DND-41 (cell line): ENCODE results near the gene ZEB1.
A peak's percentile ranks its signal among the peaks of the same experiment; 100 is the strongest.

Experiments used
- ATAC-seq: fragments of 200-7000 bp; cut with Tn5 transposase; 3 replicates; pipeline ENCODE4 v1.9.1; 2021; ENCODE audit warnings: low read depth; ENCODE audit not compliant: insufficient read depth
- DNase-seq: peaks from one replicate; pipeline ENCODE4 v3.0.0-alpha.2; 2020
- H2AFZ ChIP-seq: 2 replicates; pipeline ENCODE4 v1.6.0; 2012; ENCODE audit warnings: low read depth, low read length
- H3K27ac ChIP-seq: 2 replicates; pipeline ENCODE4 v1.5.1; 2012; ENCODE audit warnings: low read length, inconsistent platforms
- H3K27me3 ChIP-seq: fragments of 200-600 bp; sonication (generic); 2 replicates; pipeline ENCODE4 v1.6.0; 2012; ENCODE audit warnings: low read length, mild to moderate bottlenecking, inconsistent platforms; ENCODE audit not compliant: insufficient read depth, poor library complexity
- H3K36me3 ChIP-seq: 2 replicates; pipeline ENCODE4 v1.5.1; 2012; ENCODE audit warnings: low read length, inconsistent platforms; ENCODE audit not compliant: insufficient read depth
- H3K4me1 ChIP-seq: 2 replicates; pipeline ENCODE4 v1.5.1; 2012; ENCODE audit warnings: mild to moderate bottlenecking, low read length; ENCODE audit not compliant: insufficient read depth
- H3K4me2 ChIP-seq: 2 replicates; pipeline ENCODE4 v1.6.0; 2012; ENCODE audit warnings: mild to moderate bottlenecking, moderate library complexity, low read length, inconsistent platforms; ENCODE audit not compliant: insufficient read depth
- H3K4me3 ChIP-seq, 2 experiments: fragments of 200-600 bp in 1 of 2; shearing (Covaris generic) in 1 of 2; 2 replicates each; pipeline ENCODE4 v1.5.1; 2012 to 2016; ENCODE audit warnings: inconsistent platforms in 2 of 2, low read length in 2 of 2, mild to moderate bottlenecking in 2 of 2, low read depth in 1 of 2, moderate library complexity in 1 of 2
- H3K79me2 ChIP-seq: 2 replicates; pipeline ENCODE4 v1.6.0; 2012; ENCODE audit warnings: low read length, inconsistent platforms; ENCODE audit not compliant: insufficient read depth
- H3K9ac ChIP-seq: 2 replicates; pipeline ENCODE4 v1.6.0; 2012; ENCODE audit warnings: low read depth, mild to moderate bottlenecking, inconsistent platforms, low read length, moderate library complexity
- H3K9me3 ChIP-seq: 2 replicates; pipeline ENCODE4 v1.5.1; 2012; ENCODE audit warnings: low read length, moderate library complexity, mild to moderate bottlenecking, inconsistent platforms; ENCODE audit not compliant: insufficient read depth, severe bottlenecking
- H4K20me1 ChIP-seq: 2 replicates; pipeline ENCODE4 v1.6.0; 2012; ENCODE audit warnings: low read length; ENCODE audit not compliant: insufficient read depth
- CTCF ChIP-seq: IDR thresholded peaks from 2 replicates; pipeline ENCODE4 v1.5.1; 2012; ENCODE audit warnings: borderline replicate concordance, low read length, moderate library complexity, mild to moderate bottlenecking; ENCODE audit not compliant: poor library complexity, severe bottlenecking; ENCODE audit errors: extremely low read depth
- EZH2 ChIP-seq: IDR thresholded peaks from 3 replicates; pipeline ENCODE4 v1.6.1; 2012; ENCODE audit warnings: borderline replicate concordance, low read depth, mild to moderate bottlenecking, moderate library complexity, low read length, inconsistent platforms; ENCODE audit not compliant: severe bottlenecking

The ZEB1 gene

GRCh38 chr10:31418481-31418880, 99.5 kb downstream of the ZEB1 start:
- TF ChIP-seq EZH2 (no peak), CTCF (no peak)
- Histone ChIP-seq H3K4me3 (no peak overlapping the region), H3K9me3 (no peaks in the 10 kb centered on the region), H3K79me2 (peaks cover 100% of the 10 kb centered on the region), H3K27ac (no peak overlapping the region), H4K20me1 (peaks cover 84% of the 10 kb centered on the region), H3K4me1 (no peaks in the 10 kb centered on the region; the same call in 1 of the 2 replicates), H3K9ac (no peak overlapping the region), H3K4me2 (no peak overlapping the region), H3K36me3 (peaks cover 18% of the 10 kb centered on the region), H2AFZ (no peak overlapping the region), H3K27me3 (no peaks in the 10 kb centered on the region)
- DNase-seq (no peak), ATAC-seq (no peak)

- Histone ChIP-seq H3K27ac (no peak overlapping the region), H2AFZ (no peak overlapping the region), H3K4me2 (no peak overlapping the region), H3K4me1 (no peaks in the 10 kb centered on the region; the same call in 1 of the 2 replicates), H3K4me3 (no peak overlapping the region), H3K9ac (no peak overlapping the region), H3K36me3 (peaks cover 18% of the 10 kb centered on the region), H3K79me2 (peaks cover 100% of the 10 kb centered on the region), H3K9me3 (no peaks in the 10 kb centered on the region), H3K27me3 (no peaks in the 10 kb centered on the region), H4K20me1 (peaks cover 82% of the 10 kb centered on the region)
- 0 out of 3 replicates have a peak, but pooled peaks have one; percentile 45 for ATAC-seq
- TF ChIP-seq EZH2: no peak
- TF ChIP-seq CTCF: no peak
- DNase-seq: no peak
Measured at GRCh38 chr10:31419394-31420063, 100.5 kb downstream of the ZEB1 start.

GRCh38 chr10:31421322-31421721, 102.3 kb downstream of the ZEB1 start:
- TF ChIP-seq CTCF (no peak), EZH2 (no peak)
- Histone ChIP-seq H2AFZ (no peak overlapping the region), H3K9ac (no peak overlapping the region), H3K4me1 (peaks cover 3% of the 10 kb centered on the region), H3K27me3 (no peaks in the 10 kb centered on the region), H3K4me2 (no peak overlapping the region), H3K79me2 (peaks cover 100% of the 10 kb centered on the region), H3K9me3 (no peaks in the 10 kb centered on the region), H4K20me1 (peaks cover 78% of the 10 kb centered on the region), H3K36me3 (peaks cover 16% of the 10 kb centered on the region), H3K27ac (no peak overlapping the region), H3K4me3 (no peak overlapping the region)
- DNase-seq (no peak), ATAC-seq (no peak)
